GM10266 (cell line): ENCODE data around the gene PROP1.

Experiments used
- DNase-seq: peaks from one replicate; pipeline ENCODE4 v3.0.0; 2012; ENCODE audit errors: extremely low spot score
- CTCF ChIP-seq: IDR thresholded peaks from 2 replicates; pipeline ENCODE4 v1.5.1; 2012; ENCODE audit warnings: mild to moderate bottlenecking, low read depth; ENCODE audit not compliant: control insufficient read depth, insufficient read depth; ENCODE audit errors: missing control alignments

The PROP1 gene

GRCh38 chr5:177994561-177995190 lies 1.4 kb downstream of the PROP1 start:
- no peak for DNase-seq

DNA sequence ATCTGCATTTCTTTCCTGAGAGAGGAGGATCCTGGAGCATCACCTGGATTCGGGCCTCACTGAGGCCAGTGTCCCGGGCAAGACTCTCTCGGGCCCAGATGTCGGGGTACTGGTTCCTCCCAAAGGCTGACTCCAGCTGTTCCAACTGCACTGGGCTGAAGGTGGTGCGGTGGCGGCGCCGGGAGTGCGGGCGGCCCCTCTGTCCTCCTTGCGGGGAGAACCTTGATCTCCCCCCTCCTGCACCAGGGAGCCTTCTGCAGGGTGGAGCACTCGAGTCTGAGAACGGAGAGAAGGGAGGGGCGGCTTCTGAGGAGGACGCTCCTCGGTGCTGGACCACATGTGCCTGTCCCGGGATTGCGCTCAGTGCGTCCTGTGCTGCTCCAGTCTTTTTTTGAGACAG lies 2.0 kb downstream of the PROP1 start:
- TF ChIP-seq CTCF = no peak
- DNase-seq = no peak

More at GRCh38 chr5:177994561-177995190, 1.4 kb downstream of the PROP1 start:
- TF ChIP-seq CTCF = no peak

DNA sequence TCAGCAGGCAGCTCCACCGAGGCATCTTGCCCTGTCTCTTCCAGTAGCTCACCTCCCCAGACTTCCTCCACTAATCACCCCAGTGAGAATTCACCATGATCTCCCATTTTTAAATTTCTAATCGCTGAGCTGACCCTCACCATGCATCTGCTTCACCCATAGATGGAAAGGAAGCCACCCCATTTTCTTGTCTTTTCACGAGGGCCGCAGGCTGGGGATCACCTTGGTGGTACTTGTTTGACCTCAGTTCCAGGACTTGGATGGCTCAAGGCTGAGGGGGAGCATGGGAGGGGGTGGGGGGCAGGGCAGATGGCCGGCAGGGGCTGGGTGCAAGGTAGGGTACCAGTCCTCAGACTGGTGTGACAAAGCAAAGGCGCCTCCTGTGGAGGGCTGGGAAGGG lies 3.6 kb downstream of the PROP1 start:
- TF ChIP-seq CTCF = no peak
- no peak for DNase-seq

- DNase-seq = no peak
- TF ChIP-seq CTCF = no peak
These were observed 6.9 kb downstream of the PROP1 start for GRCh38 chr5:177988989-177989625.

DNA sequence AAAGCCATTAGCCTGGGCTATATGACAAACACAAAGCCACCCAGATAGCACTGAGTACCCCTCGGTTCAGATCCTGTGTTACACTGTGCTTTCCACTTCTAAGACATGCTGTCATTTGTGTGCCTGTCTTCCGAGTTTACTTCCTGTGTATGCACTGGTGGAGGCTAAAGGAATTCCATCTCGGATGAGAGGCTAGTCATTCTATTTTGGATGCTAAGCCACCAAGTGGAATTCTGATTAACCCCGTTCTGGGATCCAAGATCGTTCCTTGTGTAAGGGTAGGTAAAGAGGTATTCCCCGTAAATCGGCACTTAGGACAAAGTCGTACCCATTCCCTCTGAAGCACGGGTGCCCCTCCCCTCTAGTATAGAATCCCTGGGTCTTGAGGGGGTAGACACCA lies 8.7 kb downstream of the PROP1 start:
- no peak for TF ChIP-seq CTCF
- no peak for DNase-seq

GRCh38 chr5:177985430-177986040 lies 10.5 kb downstream of the PROP1 start:
- DNase-seq = no peak
- no peak for TF ChIP-seq CTCF
